Vagina (tissue), 2 donors: ENCODE data around the gene PGAP2.

Experiments used
- CTCF ChIP-seq, 3 experiments: fragments of 450-650 bp in 2 of 3; fragments of 200-600 bp in 1 of 3; sonication (generic) in 1 of 3; IDR thresholded peaks; one replicate each; pipeline ENCODE4 v1.5.1; 2017 to 2019; ENCODE audit warnings: antibody characterized with exemption in 3 of 3, mild to moderate bottlenecking in 2 of 3, moderate library complexity in 2 of 3
- POLR2A ChIP-seq, 2 donors: fragments of 450-650 bp; IDR thresholded peaks; one replicate each; pipeline ENCODE4 v1.6.1; 2017; ENCODE audit warnings: antibody characterized with exemption in 2 of 2, mild to moderate bottlenecking in 2 of 2, moderate library complexity in 2 of 2
- POLR2AphosphoS5 ChIP-seq, 2 donors: sonication (generic); formaldehyde crosslinking; IDR thresholded peaks; one replicate each; pipeline ENCODE4 v1.9.0; 2017; ENCODE audit warnings: antibody characterized with exemption in 2 of 2, mild to moderate bottlenecking in 2 of 2, low read depth in 1 of 2; ENCODE audit not compliant: insufficient read depth in 1 of 2

DNA sequence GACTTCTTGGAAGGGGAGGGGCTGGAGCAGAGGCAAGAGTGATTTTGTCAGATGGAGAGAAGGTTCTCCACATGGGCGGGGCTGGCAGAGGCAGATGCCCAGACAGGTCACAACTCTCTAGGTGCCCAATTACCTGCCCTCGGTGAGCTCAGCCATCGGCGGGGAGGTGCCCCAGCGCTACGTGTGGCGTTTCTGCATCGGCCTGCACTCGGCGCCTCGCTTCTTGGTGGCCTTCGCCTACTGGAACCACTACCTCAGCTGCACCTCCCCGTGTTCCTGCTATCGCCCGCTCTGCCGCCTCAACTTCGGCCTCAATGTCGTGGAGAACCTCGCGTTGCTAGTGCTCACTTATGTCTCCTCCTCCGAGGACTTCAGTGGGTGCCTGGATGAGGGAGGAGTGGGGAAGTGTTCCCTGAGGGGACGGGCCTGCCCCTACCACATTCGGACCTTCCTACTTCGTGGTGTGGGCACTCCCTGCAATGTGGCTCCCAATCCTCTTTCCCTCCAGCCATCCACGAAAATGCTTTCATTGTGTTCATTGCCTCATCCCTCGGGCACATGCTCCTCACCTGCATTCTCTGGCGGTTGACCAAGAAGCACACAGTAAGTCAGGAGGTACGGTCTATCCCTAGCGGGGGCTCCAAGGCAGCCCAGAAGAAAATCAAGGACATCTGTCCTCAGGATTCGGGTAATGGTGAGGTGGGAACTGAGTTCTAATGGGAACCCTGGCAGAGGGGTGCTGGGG, 15.6 kb downstream of the PGAP2 start:
- TF ChIP-seq CTCF (IDR thresholded peaks at IDR 0.05) (no peak), POLR2A (IDR thresholded peaks at IDR 0.05) (no peak), POLR2AphosphoS5 (IDR thresholded peaks at IDR 0.05; ENCODE audit: insufficient read depth in 1 of 2, low read depth in 1 of 2) (no peak)
